Measurements from ENCODE around the gene MVB12B. TPM values are rescaled to one million over a fixed set of nuclear protein-coding genes. Genes with fewer than 3 reads are reported as not detected.

Gene MVB12B
- polyA plus RNA-seq, 1 donor from 2014 or later, result 39.5 TPM

DNA sequence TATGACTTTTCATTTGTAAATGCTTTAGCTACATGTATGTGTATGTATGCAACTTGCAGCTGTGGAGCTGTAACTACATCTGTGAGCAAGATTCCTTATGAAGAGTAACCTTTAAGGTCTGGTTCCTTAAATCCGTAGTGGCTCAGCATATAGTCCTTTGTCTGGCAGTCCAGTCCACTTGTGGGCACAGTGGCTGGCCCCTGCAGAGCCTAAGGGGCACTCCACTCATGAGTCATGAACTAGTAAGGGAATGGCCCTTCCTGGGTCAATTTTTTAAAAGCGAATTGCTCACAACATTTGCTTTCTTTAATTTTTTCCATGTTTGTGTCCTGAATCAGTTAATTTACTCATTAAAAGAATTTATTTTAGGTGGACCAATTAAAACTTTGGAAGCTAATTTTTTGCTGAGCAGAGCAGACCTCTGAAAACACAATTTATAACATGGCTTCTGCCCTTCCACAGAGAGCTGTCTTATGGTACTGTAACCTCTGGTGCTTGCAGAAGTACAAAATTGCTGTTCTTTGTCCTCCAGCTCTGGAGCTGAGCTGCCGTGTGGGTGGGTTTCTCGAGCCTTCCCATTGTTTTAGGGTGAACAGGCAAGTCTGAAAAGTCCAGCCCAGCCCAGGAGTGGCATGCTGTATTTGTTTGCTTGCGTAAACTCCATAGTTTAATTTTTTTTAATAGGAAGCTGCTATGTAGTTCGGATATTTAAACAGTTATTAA is 110.1 kb downstream of the MVB12B start:
- Histone ChIP-seq H3K79me2 (replicated peaks; ENCODE audit: insufficient read depth, low read length) (no peaks in the 10 kb centered on the region), H4K20me1 (ENCODE audit: insufficient read depth) (no peaks in the 10 kb centered on the region), H2AFZ (ENCODE audit: low read depth, low read length) (no peak overlapping the region), H3K9me2 (ENCODE audit: insufficient read depth, low read length) (no peaks in the 10 kb centered on the region), H3K27ac (ENCODE audit: low read length) (peak overlapping the region; percentile 88), H3K36me3 (ENCODE audit: insufficient read depth, low read length) (peaks cover 4% of the 10 kb centered on the region), H3K9ac (ENCODE audit: low read length) (peak overlapping the region; percentile 44), H3K9me3 (ENCODE audit: low read length) (no peaks in the 10 kb centered on the region), H3K27me3 (ENCODE audit: insufficient read depth, low read depth, low read length) (no peaks in the 10 kb centered on the region), H3K4me2 (ENCODE audit: low read length) (peak overlapping the region; percentile 53), H3F3A (ENCODE audit: insufficient read depth, low read length, poor library complexity, severe bottlenecking) (no peaks in the 10 kb centered on the region), H3K4me3 (ENCODE audit: low read length) (peak overlapping the region; percentile 34)
- no peak for TF ChIP-seq RAD21 (conservative IDR thresholded peaks at IDR 0.05)
- no peak for TF ChIP-seq MXI1 (conservative IDR thresholded peaks at IDR 0.05; ENCODE audit: poor library complexity, severe bottlenecking)
- TF ChIP-seq POLR2AphosphoS5 (IDR thresholded peaks at IDR 0.05), result no peak
- no peak for TF ChIP-seq CTCF (IDR thresholded peaks at IDR 0.05; ENCODE audit: poor library complexity, severe bottlenecking)
- TF ChIP-seq SMC3 (conservative IDR thresholded peaks at IDR 0.05; ENCODE audit: poor library complexity), result no peak
- no peak for TF ChIP-seq REST (IDR thresholded peaks at IDR 0.05; ENCODE audit: borderline replicate concordance)
- no peak for TF ChIP-seq EZH2 (IDR thresholded peaks at IDR 0.05; ENCODE audit: borderline replicate concordance, insufficient read depth, low read length, poor library complexity, severe bottlenecking)
- TF ChIP-seq TAF1 (IDR thresholded peaks at IDR 0.05; ENCODE audit: low read depth), result no peak

DNA sequence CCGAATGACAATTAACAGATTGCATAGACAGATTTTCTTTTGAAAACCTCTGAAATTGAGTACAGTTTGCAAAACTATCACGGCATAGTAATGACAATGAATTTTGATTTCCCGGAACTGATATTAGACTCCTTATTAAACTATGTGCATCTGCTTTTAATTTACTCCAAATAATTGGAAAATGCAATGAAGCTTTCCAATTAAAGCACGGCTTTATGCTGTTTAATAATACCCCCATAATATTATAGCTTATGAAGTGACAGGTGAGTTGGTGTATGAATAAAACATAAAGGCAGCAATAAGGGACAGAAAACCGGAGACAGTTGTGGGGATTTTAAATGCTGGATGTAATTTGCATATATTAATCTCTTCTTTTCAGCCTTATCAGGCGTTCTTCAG is 110.6 kb downstream of the MVB12B start:
- H3K4me2 ChIP-seq (ENCODE audit: low read length), result peak overlapping the region; percentile 53
- H3K4me3 ChIP-seq (ENCODE audit: low read length), result peak overlapping the region; percentile 34
- TF ChIP-seq SMC3 (conservative IDR thresholded peaks at IDR 0.05; ENCODE audit: poor library complexity) (no peak), EP300 (conservative IDR thresholded peaks at IDR 0.05; ENCODE audit: poor library complexity, severe bottlenecking) (no peak), REST (IDR thresholded peaks at IDR 0.05; ENCODE audit: borderline replicate concordance) (no peak), CTCF (IDR thresholded peaks at IDR 0.05; ENCODE audit: poor library complexity, severe bottlenecking) (no peak), TAF1 (IDR thresholded peaks at IDR 0.05; ENCODE audit: low read depth) (no peak), MXI1 (conservative IDR thresholded peaks at IDR 0.05; ENCODE audit: poor library complexity, severe bottlenecking) (no peak), POLR2AphosphoS5 (IDR thresholded peaks at IDR 0.05) (no peak), RAD21 (conservative IDR thresholded peaks at IDR 0.05) (no peak), EZH2 (IDR thresholded peaks at IDR 0.05; ENCODE audit: borderline replicate concordance, insufficient read depth, low read length, poor library complexity, severe bottlenecking) (no peak)
- no peak overlapping the region for H2AFZ ChIP-seq (ENCODE audit: low read depth, low read length)
- peak overlapping the region; percentile 44 for H3K9ac ChIP-seq (ENCODE audit: low read length)
- no peaks in the 10 kb centered on the region for H3K9me2 ChIP-seq (ENCODE audit: insufficient read depth, low read length)
- H3K27ac ChIP-seq (ENCODE audit: low read length), result peak overlapping the region; percentile 88
- H3K27me3 ChIP-seq (ENCODE audit: insufficient read depth, low read depth, low read length), result no peaks in the 10 kb centered on the region
- no peaks in the 10 kb centered on the region for H3K9me3 ChIP-seq (ENCODE audit: low read length)
- H4K20me1 ChIP-seq (ENCODE audit: insufficient read depth), result no peaks in the 10 kb centered on the region
- H3K79me2 ChIP-seq (replicated peaks; ENCODE audit: insufficient read depth, low read length), result no peaks in the 10 kb centered on the region
- peaks cover 4% of the 10 kb centered on the region for H3K36me3 ChIP-seq (ENCODE audit: insufficient read depth, low read length)
- H3F3A ChIP-seq (ENCODE audit: insufficient read depth, low read length, poor library complexity, severe bottlenecking), result no peaks in the 10 kb centered on the region
